Hepatocyte (in vitro differentiated cells): ENCODE measurements around the gene LRCH4. TPM values are rescaled to one million over a fixed set of nuclear protein-coding genes. Genes with fewer than 3 reads are reported as not detected.

Experiments
- DNase-seq: peaks from one replicate; pipeline ENCODE4 v3.0.0-alpha.2; 2016; ENCODE audit warnings: low spot score
- H2AFZ ChIP-seq: fragments of 200-600 bp; sonication (generic); 2 replicates; pipeline ENCODE4 v1.6.0; 2016; ENCODE audit warnings: antibody characterized with exemption, mild to moderate bottlenecking
- H3K27ac ChIP-seq: fragments of 200-600 bp; sonication (generic); 2 replicates; pipeline ENCODE4 v1.5.1; 2016; ENCODE audit warnings: mild to moderate bottlenecking
- H3K27me3 ChIP-seq: fragments of 200-600 bp; sonication (generic); 2 replicates; pipeline ENCODE4 v1.6.1; 2016
- H3K36me3 ChIP-seq: fragments of 200-600 bp; sonication (generic); replicated peaks from 2 replicates; pipeline ENCODE4 v1.5.1; 2016; ENCODE audit warnings: low read depth; ENCODE audit not compliant: insufficient read depth
- H3K4me1 ChIP-seq: fragments of 200-600 bp; sonication (generic); 2 replicates; pipeline ENCODE4 v1.5.1; 2016; ENCODE audit warnings: mild to moderate bottlenecking, moderate library complexity; ENCODE audit not compliant: insufficient read depth
- H3K4me2 ChIP-seq: fragments of 200-600 bp; sonication (generic); 2 replicates; pipeline ENCODE4 v1.6.0; 2016
- H3K4me3 ChIP-seq: fragments of 200-600 bp; sonication (generic); 2 replicates; pipeline ENCODE4 v1.5.1; 2016; ENCODE audit warnings: mild to moderate bottlenecking
- H3K79me2 ChIP-seq: fragments of 200-600 bp; sonication (generic); 2 replicates; pipeline ENCODE4 v1.6.0; 2017; ENCODE audit warnings: mild to moderate bottlenecking
- H3K9me2 ChIP-seq: fragments of 200-600 bp; sonication (generic); replicated peaks from 2 replicates; pipeline ENCODE4 v1.6.0; 2017; ENCODE audit warnings: mild to moderate bottlenecking; ENCODE audit not compliant: insufficient read depth
- H3K9me3 ChIP-seq: fragments of 200-600 bp; sonication (generic); 2 replicates; pipeline ENCODE4 v1.5.1; 2016; ENCODE audit warnings: low read depth, mild to moderate bottlenecking
- H4K20me1 ChIP-seq: fragments of 200-600 bp; sonication (generic); 2 replicates; pipeline ENCODE4 v1.6.0; 2016; ENCODE audit warnings: mild to moderate bottlenecking; ENCODE audit not compliant: insufficient read depth, poor library complexity, severe bottlenecking
- EZH2 ChIP-seq: fragments of 200-600 bp; sonication (generic); IDR thresholded peaks from 2 replicates; pipeline ENCODE4 v1.6.1; 2016; ENCODE audit warnings: antibody characterized with exemption, mild to moderate bottlenecking, borderline replicate concordance
- EZH2phosphoT487 ChIP-seq: fragments of 200-600 bp; sonication (generic); IDR thresholded peaks from one replicate; pipeline ENCODE4 v1.6.1; 2018; ENCODE audit warnings: antibody characterized with exemption, mild to moderate bottlenecking, low read depth, moderate library complexity; ENCODE audit not compliant: unreplicated experiment, severe bottlenecking
- WGBS: methylation state at CpG from one replicate; pipeline ENCODE4 v1.1.6; 2016; ENCODE audit warnings: low lambda C conversion rate; ENCODE audit errors: missing lambda C conversion rate; 5-methylcytosine and 5-hydroxymethylcytosine counted together
- polyA plus RNA-seq: library from polyadenylated mRNA; unstranded; fragments of >200 nt; fragmentation: Nextera tagmentation; extraction: Ambion mirVana; gene quantifications from 2 replicates; pipeline ENCODE4 v1.2.1, GENCODE V29; 2016
- total RNA-seq: library from RNA; depleted of rRNA; stranded (reverse); fragments of >200 nt; gene quantifications from 2 replicates; pipeline ENCODE4 v1.2.3, GENCODE V29; 2014
- TF ChIP-seq, protein P1 (sequence below): fragments of 200-600 bp; sonication (generic); IDR thresholded peaks from 2 replicates; pipeline ENCODE4 v1.5.1; 2016; ENCODE audit warnings: antibody characterized with exemption, mild to moderate bottlenecking; ENCODE audit not compliant: poor library complexity

Gene LRCH4
- total and polyA plus RNA-seq, 2 experiments from 2014 or later: 40.3 to 105 TPM

DNA sequence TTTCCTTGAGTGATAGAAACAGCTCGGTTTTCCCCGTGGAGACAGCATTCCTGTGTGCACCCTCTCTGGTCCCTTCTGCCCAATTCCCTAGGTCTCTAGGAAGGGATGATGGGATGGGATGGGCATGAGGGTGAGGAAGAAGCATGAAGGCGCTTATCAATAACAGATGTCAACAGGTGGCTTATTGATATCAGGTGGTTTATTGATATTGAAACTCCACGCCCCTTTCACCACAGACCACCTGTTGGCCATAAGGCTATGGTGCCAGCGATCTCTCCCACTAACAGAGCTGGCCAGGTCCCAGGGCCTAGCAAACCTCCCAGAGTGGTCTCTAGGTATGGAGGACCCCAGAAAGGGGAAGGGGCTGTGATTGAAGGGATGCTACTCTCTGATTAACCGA is 34.3 kb upstream of the LRCH4 start:
- Histone ChIP-seq H3K27ac (no peak overlapping the region), H3K4me2 (no peak overlapping the region), H3K4me3 (no peak overlapping the region), H3K27me3 (no peaks in the 10 kb centered on the region), H3K4me1 (no peaks in the 10 kb centered on the region), H3K9me2 (no peaks in the 10 kb centered on the region), H3K9me3 (no peaks in the 10 kb centered on the region), H4K20me1 (no peaks in the 10 kb centered on the region), H2AFZ (no peak overlapping the region), H3K79me2 (no peaks in the 10 kb centered on the region), H3K36me3 (no peaks in the 10 kb centered on the region)
- no peak for DNase-seq
- TF ChIP-seq EZH2phosphoT487 (no peak), EZH2 (no peak)
- TF ChIP-seq, protein P1, sequence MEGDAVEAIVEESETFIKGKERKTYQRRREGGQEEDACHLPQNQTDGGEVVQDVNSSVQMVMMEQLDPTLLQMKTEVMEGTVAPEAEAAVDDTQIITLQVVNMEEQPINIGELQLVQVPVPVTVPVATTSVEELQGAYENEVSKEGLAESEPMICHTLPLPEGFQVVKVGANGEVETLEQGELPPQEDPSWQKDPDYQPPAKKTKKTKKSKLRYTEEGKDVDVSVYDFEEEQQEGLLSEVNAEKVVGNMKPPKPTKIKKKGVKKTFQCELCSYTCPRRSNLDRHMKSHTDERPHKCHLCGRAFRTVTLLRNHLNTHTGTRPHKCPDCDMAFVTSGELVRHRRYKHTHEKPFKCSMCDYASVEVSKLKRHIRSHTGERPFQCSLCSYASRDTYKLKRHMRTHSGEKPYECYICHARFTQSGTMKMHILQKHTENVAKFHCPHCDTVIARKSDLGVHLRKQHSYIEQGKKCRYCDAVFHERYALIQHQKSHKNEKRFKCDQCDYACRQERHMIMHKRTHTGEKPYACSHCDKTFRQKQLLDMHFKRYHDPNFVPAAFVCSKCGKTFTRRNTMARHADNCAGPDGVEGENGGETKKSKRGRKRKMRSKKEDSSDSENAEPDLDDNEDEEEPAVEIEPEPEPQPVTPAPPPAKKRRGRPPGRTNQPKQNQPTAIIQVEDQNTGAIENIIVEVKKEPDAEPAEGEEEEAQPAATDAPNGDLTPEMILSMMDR: no peak
- WGBS: 98% methylated on average over 6 of the region's 6 CpGs

- H3K9me2 ChIP-seq: no peaks in the 10 kb centered on the region
- H3K27ac ChIP-seq: no peak overlapping the region
- no peak for DNase-seq
- no peak overlapping the region for H3K4me3 ChIP-seq
- no peak for TF ChIP-seq EZH2
- peaks cover 3% of the 10 kb centered on the region for H3K4me1 ChIP-seq
- no peaks in the 10 kb centered on the region for H4K20me1 ChIP-seq
- H2AFZ ChIP-seq: no peak overlapping the region
- peaks cover 14% of the 10 kb centered on the region for H3K79me2 ChIP-seq
- WGBS: 91% methylated on average over 6 of the region's 6 CpGs
- H3K27me3 ChIP-seq: no peaks in the 10 kb centered on the region
- H3K9me3 ChIP-seq: no peaks in the 10 kb centered on the region
- no peaks in the 10 kb centered on the region for H3K36me3 ChIP-seq
- H3K4me2 ChIP-seq: no peak overlapping the region
These were observed 28.5 kb upstream of the LRCH4 start for GRCh38 chr7:100614308-100614861.

- no peak overlapping the region for H2AFZ ChIP-seq
- H3K4me1 ChIP-seq: peaks cover 3% of the 10 kb centered on the region
- no peaks in the 10 kb centered on the region for H3K27me3 ChIP-seq
- peak overlapping the region; percentile 95 for H3K4me2 ChIP-seq
- DNase-seq: no peak
- H3K79me2 ChIP-seq: peaks cover 14% of the 10 kb centered on the region
- TF ChIP-seq, protein P1: no peak
- TF ChIP-seq EZH2phosphoT487: no peak
- TF ChIP-seq EZH2: no peak
- H4K20me1 ChIP-seq: no peaks in the 10 kb centered on the region
- H3K9me3 ChIP-seq: no peaks in the 10 kb centered on the region
- H3K36me3 ChIP-seq: no peaks in the 10 kb centered on the region
- H3K27ac ChIP-seq: no peak overlapping the region
- no peaks in the 10 kb centered on the region for H3K9me2 ChIP-seq
- 93% methylated on average over 13 of the region's 13 CpGs for WGBS
- H3K4me3 ChIP-seq: no peak overlapping the region
These were observed 27.7 kb upstream of the LRCH4 start for GRCh38 chr7:100613412-100614175.

DNA sequence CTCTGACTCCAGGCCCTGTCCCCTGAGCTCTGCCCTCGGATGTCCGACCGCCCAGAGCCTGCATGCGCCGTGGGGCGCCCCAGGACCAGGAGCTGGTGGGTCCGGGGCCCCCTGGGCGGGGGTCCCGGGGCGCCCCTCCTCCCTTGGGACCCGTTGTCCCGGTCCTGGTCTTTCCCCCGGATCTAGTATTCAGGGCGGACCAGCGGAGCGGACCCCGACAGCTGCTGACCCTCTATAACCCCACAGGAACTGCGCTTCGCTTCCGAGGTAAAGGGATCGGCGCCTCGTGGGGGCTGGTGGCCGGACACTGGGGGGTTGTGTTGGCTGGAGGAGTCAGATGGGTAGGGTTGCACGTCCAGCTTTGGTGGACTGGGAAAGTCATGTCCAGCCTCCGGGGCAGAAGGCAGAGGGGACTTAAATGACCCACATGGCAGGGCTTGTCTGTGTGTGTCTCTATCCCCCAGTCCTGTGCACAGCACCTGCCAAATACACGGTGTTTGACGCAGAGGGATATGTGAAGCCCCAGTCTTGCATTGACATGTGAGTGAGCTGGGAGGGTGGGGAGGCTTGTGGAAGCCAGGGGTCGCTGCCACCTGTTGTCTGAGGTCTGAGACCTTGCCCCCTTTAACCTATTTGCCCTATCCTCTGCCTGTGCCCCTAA is 26.9 kb upstream of the LRCH4 start:
- Histone ChIP-seq H3K9me2 (no peaks in the 10 kb centered on the region), H3K79me2 (peaks cover 14% of the 10 kb centered on the region), H3K27ac (no peak overlapping the region), H3K9me3 (no peaks in the 10 kb centered on the region), H3K4me2 (peak overlapping the region; percentile 95), H3K4me1 (peaks cover 3% of the 10 kb centered on the region), H3K36me3 (no peaks in the 10 kb centered on the region), H3K27me3 (no peaks in the 10 kb centered on the region), H2AFZ (peak overlapping the region; percentile 78), H3K4me3 (peak overlapping the region; percentile 50), H4K20me1 (no peaks in the 10 kb centered on the region)
- WGBS: 10% methylated on average over 14 of the region's 29 CpGs
- TF ChIP-seq, protein P1: peak; percentile 28
- no peak for TF ChIP-seq EZH2
- peak; percentile 36 for DNase-seq
